MM.1S (cell line): ENCODE results near the gene DAND5.

ENCODE experiments used
- CTCF ChIP-seq: fragments of 300-600 bp; sonication (generic); IDR thresholded peaks from 2 replicates; pipeline ENCODE4 v1.5.1; 2016; ENCODE audit warnings: antibody characterized with exemption, low read length, mixed read lengths
- EZH2phosphoT487 ChIP-seq: fragments of 300-600 bp; sonication (generic); IDR thresholded peaks from 2 replicates; pipeline ENCODE4 v1.6.1; 2018; ENCODE audit warnings: antibody characterized with exemption, low read length

GRCh38 chr19:13022859-13023636, 53.7 kb downstream of the DAND5 start:
- TF ChIP-seq CTCF (no peak), EZH2phosphoT487 (no peak)
